Gastroesophageal sphincter (tissue), 3 donors: ENCODE results near the gene LTO1.

ENCODE experiments used
- CTCF ChIP-seq, 4 experiments: fragments of 200-600 bp in 2 of 4; fragments of 450-650 bp in 2 of 4; sonication (generic) in 1 of 4; IDR thresholded peaks; one replicate each; pipeline ENCODE4 v1.5.1; 2017 to 2019; ENCODE audit warnings: antibody characterized with exemption in 4 of 4, mild to moderate bottlenecking in 2 of 4, moderate library complexity in 2 of 4
- EP300 ChIP-seq: sonication (generic); formaldehyde crosslinking; IDR thresholded peaks from one replicate; pipeline ENCODE4 v1.6.1; 2017; ENCODE audit warnings: antibody characterized with exemption, mild to moderate bottlenecking
- POLR2AphosphoS5 ChIP-seq: sonication (generic); formaldehyde crosslinking; IDR thresholded peaks from one replicate; pipeline ENCODE4 v1.6.1; 2017; ENCODE audit warnings: antibody characterized with exemption

GRCh38 chr11:69662806-69663205, 12.3 kb downstream of the LTO1 start:
- TF ChIP-seq POLR2AphosphoS5, result no peak
- TF ChIP-seq EP300, result no peak
- TF ChIP-seq CTCF (IDR thresholded peaks at IDR 0.05), result no peak
